Measurements from ENCODE around the gene LRRC43.
A peak's percentile ranks its signal among the peaks of the same experiment; 100 is the strongest.

The LRRC43 gene

GRCh38 chr12:122139941-122140340 lies 43.0 kb upstream of the LRRC43 start:
- Histone ChIP-seq H3K27me3 (ENCODE audit: insufficient read depth, low read length) (no peaks in the 10 kb centered on the region), H2BK12ac (ENCODE audit: low read length) (no peak overlapping the region), H2BK5ac (ENCODE audit: low read depth, low read length, poor library complexity) (no peak overlapping the region), H3K14ac (ENCODE audit: low read length) (no peak overlapping the region), H2AK5ac (ENCODE audit: low read length) (no peak overlapping the region), H3K79me2 (ENCODE audit: control insufficient read depth, insufficient read depth, low read length, poor library complexity) (no peaks in the 10 kb centered on the region), H3K4ac (ENCODE audit: low read depth, low read length) (no peak overlapping the region), H3K4me2 (ENCODE audit: low read length) (no peak overlapping the region), H3K9me3 (ENCODE audit: insufficient read depth, low read depth, low read length) (peaks cover 21% of the 10 kb centered on the region), H3K9ac (ENCODE audit: low read length) (no peak overlapping the region), H3K4me3 (ENCODE audit: low read depth, low read length) (no peak overlapping the region), H3K27ac (ENCODE audit: low read depth, low read length) (no peak overlapping the region), H3K79me1 (ENCODE audit: low read length) (no peaks in the 10 kb centered on the region), H2AFZ (ENCODE audit: insufficient read depth, low read length, poor library complexity) (no peak overlapping the region), H4K8ac (ENCODE audit: low read depth, low read length) (no peak overlapping the region), H2BK120ac (ENCODE audit: insufficient read depth, low read length, poor library complexity) (no peak overlapping the region), H3K18ac (ENCODE audit: low read length) (no peak overlapping the region), H4K12ac (ENCODE audit: low read depth, low read length) (no peak overlapping the region), H4K91ac (ENCODE audit: low read depth, low read length) (no peak overlapping the region), H3K23ac (ENCODE audit: low read length) (no peak overlapping the region), H3K36me3 (ENCODE audit: control insufficient read depth in 1 of 2, insufficient read depth in 2 of 2, low read length in 2 of 2) (peaks cover 42 to 43% of the 10 kb centered on the region in 2 experiments), H3K4me1 (ENCODE audit: control insufficient read depth in 1 of 2, insufficient read depth in 2 of 2, low read length in 2 of 2) (no peaks in the 10 kb centered on the region)
- WGBS (ENCODE audit: extremely low coverage, insufficient coverage, insufficient read length): no CpG with 5 or more reads among the region's 8 CpGs
- no peak for DNase-seq

GRCh38 chr12:122140467-122141257 lies 42.3 kb upstream of the LRRC43 start:
- Histone ChIP-seq H2BK120ac (ENCODE audit: insufficient read depth, low read length, poor library complexity) (no peak overlapping the region), H4K12ac (ENCODE audit: low read depth, low read length) (no peak overlapping the region)
- no CpG with 5 or more reads among the region's 19 CpGs for WGBS (ENCODE audit: extremely low coverage, insufficient coverage, insufficient read length)

DNA sequence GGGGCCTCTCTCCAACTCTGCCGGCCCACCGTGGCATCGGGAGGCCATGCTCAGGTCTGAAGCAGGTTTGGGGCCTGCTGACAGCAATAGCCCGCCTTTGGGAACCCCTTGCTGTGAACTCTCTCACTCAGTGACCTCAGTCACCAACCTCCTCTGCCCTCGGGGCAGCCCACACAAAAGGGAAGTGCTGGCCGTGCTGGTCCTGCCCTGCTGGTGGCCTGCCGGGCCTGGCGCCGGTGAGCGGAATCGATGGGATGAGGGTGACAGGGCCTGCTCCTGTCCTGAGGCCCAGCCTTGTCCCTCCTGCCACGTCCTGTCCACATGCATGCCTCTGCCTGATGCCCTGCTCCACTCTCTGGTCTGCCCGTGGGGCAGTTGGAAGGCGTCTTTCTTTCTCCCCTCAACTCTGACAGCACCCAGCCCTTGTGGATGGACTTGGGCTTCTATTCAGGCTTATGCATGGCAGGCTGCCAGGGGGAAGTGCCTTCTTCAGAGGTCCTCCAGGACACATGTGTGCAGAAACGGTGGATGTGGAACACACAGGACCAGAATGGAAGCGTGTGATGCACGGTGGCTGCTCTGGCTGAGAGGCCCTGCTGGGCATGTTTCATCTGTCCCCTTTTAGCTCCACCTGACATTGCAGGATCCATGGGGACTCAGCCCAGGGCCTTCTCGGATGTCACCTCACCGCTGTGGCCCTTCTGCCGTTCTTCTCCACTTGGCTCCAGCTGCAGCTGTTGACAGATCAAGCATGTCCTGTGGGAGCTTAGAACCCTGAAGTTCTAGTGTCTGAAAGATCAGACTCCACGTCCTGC lies 40.8 kb upstream of the LRRC43 start:
- H2AK5ac ChIP-seq (ENCODE audit: low read length): no peak overlapping the region
- no CpG with 5 or more reads among the region's 21 CpGs for WGBS (ENCODE audit: extremely low coverage, insufficient coverage, insufficient read length)
- H3K23ac ChIP-seq (ENCODE audit: low read length): no peak overlapping the region
- no peak overlapping the region for H3K27ac ChIP-seq (ENCODE audit: low read depth, low read length)
- H3K4me1 ChIP-seq (ENCODE audit: control insufficient read depth in 1 of 2, insufficient read depth in 2 of 2, low read length in 2 of 2): no peaks in the 10 kb centered on the region
- H3K14ac ChIP-seq (ENCODE audit: low read length): no peak overlapping the region
- peaks cover 32% of the 10 kb centered on the region in 2 experiments for H3K36me3 ChIP-seq (ENCODE audit: control insufficient read depth in 1 of 2, insufficient read depth in 2 of 2, low read length in 2 of 2)
- H3K79me1 ChIP-seq (ENCODE audit: low read length): no peaks in the 10 kb centered on the region
- H3K4ac ChIP-seq (ENCODE audit: low read depth, low read length): no peak overlapping the region
- H3K9ac ChIP-seq (ENCODE audit: low read length): no peak overlapping the region
- no peak overlapping the region for H2BK120ac ChIP-seq (ENCODE audit: insufficient read depth, low read length, poor library complexity)
- no peak overlapping the region for H4K8ac ChIP-seq (ENCODE audit: low read depth, low read length)
- no peaks in the 10 kb centered on the region for H3K27me3 ChIP-seq (ENCODE audit: insufficient read depth, low read length)
- no peak overlapping the region for H3K18ac ChIP-seq (ENCODE audit: low read length)
- H4K12ac ChIP-seq (ENCODE audit: low read depth, low read length): no peak overlapping the region
- H3K4me2 ChIP-seq (ENCODE audit: low read length): no peak overlapping the region
- H2BK5ac ChIP-seq (ENCODE audit: low read depth, low read length, poor library complexity): no peak overlapping the region
- H3K4me3 ChIP-seq (ENCODE audit: low read depth, low read length): no peak overlapping the region
- H2AFZ ChIP-seq (ENCODE audit: insufficient read depth, low read length, poor library complexity): no peak overlapping the region
- H3K79me2 ChIP-seq (ENCODE audit: control insufficient read depth, insufficient read depth, low read length, poor library complexity): no peaks in the 10 kb centered on the region
- H3K9me3 ChIP-seq (ENCODE audit: insufficient read depth, low read depth, low read length): peaks cover 18% of the 10 kb centered on the region
- DNase-seq: peak; percentile 88 to 92
- H4K91ac ChIP-seq (ENCODE audit: low read depth, low read length): no peak overlapping the region
- H2BK12ac ChIP-seq (ENCODE audit: low read length): no peak overlapping the region

More at GRCh38 chr12:122140467-122141257, 42.3 kb upstream of the LRRC43 start:
- DNase-seq: no peak
- Histone ChIP-seq H2AFZ (ENCODE audit: insufficient read depth, low read length, poor library complexity) (no peak overlapping the region), H3K18ac (ENCODE audit: low read length) (no peak overlapping the region), H3K9me3 (ENCODE audit: insufficient read depth, low read depth, low read length) (peaks cover 18% of the 10 kb centered on the region), H2BK12ac (ENCODE audit: low read length) (no peak overlapping the region), H3K9ac (ENCODE audit: low read length) (no peak overlapping the region), H3K14ac (ENCODE audit: low read length) (no peak overlapping the region), H3K23ac (ENCODE audit: low read length) (no peak overlapping the region), H4K91ac (ENCODE audit: low read depth, low read length) (no peak overlapping the region), H3K79me2 (ENCODE audit: control insufficient read depth, insufficient read depth, low read length, poor library complexity) (no peaks in the 10 kb centered on the region), H3K4me1 (ENCODE audit: control insufficient read depth in 1 of 2, insufficient read depth in 2 of 2, low read length in 2 of 2) (no peaks in the 10 kb centered on the region), H3K36me3 (ENCODE audit: control insufficient read depth in 1 of 2, insufficient read depth in 2 of 2, low read length in 2 of 2) (peaks cover 34 to 35% of the 10 kb centered on the region in 2 experiments), H2AK5ac (ENCODE audit: low read length) (no peak overlapping the region), H3K4me2 (ENCODE audit: low read length) (no peak overlapping the region), H3K27ac (ENCODE audit: low read depth, low read length) (no peak overlapping the region), H3K27me3 (ENCODE audit: insufficient read depth, low read length) (no peaks in the 10 kb centered on the region), H4K8ac (ENCODE audit: low read depth, low read length) (no peak overlapping the region), H3K4me3 (ENCODE audit: low read depth, low read length) (no peak overlapping the region), H2BK5ac (ENCODE audit: low read depth, low read length, poor library complexity) (no peak overlapping the region), H3K4ac (ENCODE audit: low read depth, low read length) (no peak overlapping the region), H3K79me1 (ENCODE audit: low read length) (no peaks in the 10 kb centered on the region)

- Histone ChIP-seq H3K4me3 (ENCODE audit: low read depth, low read length) (no peak overlapping the region), H3K4ac (ENCODE audit: low read depth, low read length) (no peak overlapping the region), H3K23ac (ENCODE audit: low read length) (no peak overlapping the region), H4K8ac (ENCODE audit: low read depth, low read length) (no peak overlapping the region), H3K36me3 (ENCODE audit: control insufficient read depth in 1 of 2, insufficient read depth in 2 of 2, low read length in 2 of 2) (peaks cover 32% of the 10 kb centered on the region in 2 experiments), H3K4me1 (ENCODE audit: control insufficient read depth in 1 of 2, insufficient read depth in 2 of 2, low read length in 2 of 2) (no peaks in the 10 kb centered on the region), H4K91ac (ENCODE audit: low read depth, low read length) (no peak overlapping the region), H3K79me1 (ENCODE audit: low read length) (no peaks in the 10 kb centered on the region), H3K27me3 (ENCODE audit: insufficient read depth, low read length) (no peaks in the 10 kb centered on the region), H3K18ac (ENCODE audit: low read length) (no peak overlapping the region), H2BK120ac (ENCODE audit: insufficient read depth, low read length, poor library complexity) (no peak overlapping the region), H3K79me2 (ENCODE audit: control insufficient read depth, insufficient read depth, low read length, poor library complexity) (no peaks in the 10 kb centered on the region), H3K4me2 (ENCODE audit: low read length) (no peak overlapping the region), H3K9ac (ENCODE audit: low read length) (no peak overlapping the region), H2AFZ (ENCODE audit: insufficient read depth, low read length, poor library complexity) (no peak overlapping the region), H2BK12ac (ENCODE audit: low read length) (no peak overlapping the region), H3K14ac (ENCODE audit: low read length) (no peak overlapping the region), H2AK5ac (ENCODE audit: low read length) (no peak overlapping the region), H3K27ac (ENCODE audit: low read depth, low read length) (no peak overlapping the region), H4K12ac (ENCODE audit: low read depth, low read length) (no peak overlapping the region), H3K9me3 (ENCODE audit: insufficient read depth, low read depth, low read length) (peaks cover 18% of the 10 kb centered on the region), H2BK5ac (ENCODE audit: low read depth, low read length, poor library complexity) (no peak overlapping the region)
- DNase-seq: no peak
- WGBS (ENCODE audit: extremely low coverage, insufficient coverage, insufficient read length): no CpG with 5 or more reads among the region's 6 CpGs
These were observed 40.1 kb upstream of the LRRC43 start for GRCh38 chr12:122142857-122143256.
